PC-9 (cell line): ENCODE data around the gene MACROD2.

Experiments
- EZH2 ChIP-seq: fragments of 200-600 bp; sonication (generic); IDR thresholded peaks from 2 replicates; pipeline ENCODE4 v1.8.0; 2017; ENCODE audit warnings: antibody characterized with exemption, low read depth
- TF ChIP-seq, protein P1 (sequence below): fragments of 200-600 bp; sonication (generic); conservative IDR thresholded peaks from 2 replicates; pipeline ENCODE4 v1.6.1; 2017; ENCODE audit warnings: mixed run types, antibody characterized with exemption, mild to moderate bottlenecking, moderate library complexity

DNA sequence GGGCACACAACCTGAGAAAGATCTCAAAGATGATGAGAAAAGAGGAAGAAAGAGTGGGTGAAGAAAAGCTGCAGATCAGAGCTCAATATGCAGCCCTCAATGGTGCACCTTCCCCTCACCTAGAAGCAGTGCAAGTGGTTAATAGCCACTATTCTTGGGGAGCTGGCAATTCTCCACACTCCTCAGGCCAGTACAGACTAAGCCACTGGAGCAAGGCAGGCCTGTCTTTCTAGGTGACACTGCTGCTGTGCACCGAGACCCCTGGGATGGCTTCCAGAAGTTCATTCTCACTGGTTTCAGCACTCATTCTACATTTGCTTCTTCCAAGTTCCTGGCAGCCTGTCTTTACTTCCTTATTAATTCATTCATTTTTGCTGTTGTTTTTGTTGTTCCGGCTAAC is 1604.6 kb downstream of the MACROD2 start:
- TF ChIP-seq, protein P1, sequence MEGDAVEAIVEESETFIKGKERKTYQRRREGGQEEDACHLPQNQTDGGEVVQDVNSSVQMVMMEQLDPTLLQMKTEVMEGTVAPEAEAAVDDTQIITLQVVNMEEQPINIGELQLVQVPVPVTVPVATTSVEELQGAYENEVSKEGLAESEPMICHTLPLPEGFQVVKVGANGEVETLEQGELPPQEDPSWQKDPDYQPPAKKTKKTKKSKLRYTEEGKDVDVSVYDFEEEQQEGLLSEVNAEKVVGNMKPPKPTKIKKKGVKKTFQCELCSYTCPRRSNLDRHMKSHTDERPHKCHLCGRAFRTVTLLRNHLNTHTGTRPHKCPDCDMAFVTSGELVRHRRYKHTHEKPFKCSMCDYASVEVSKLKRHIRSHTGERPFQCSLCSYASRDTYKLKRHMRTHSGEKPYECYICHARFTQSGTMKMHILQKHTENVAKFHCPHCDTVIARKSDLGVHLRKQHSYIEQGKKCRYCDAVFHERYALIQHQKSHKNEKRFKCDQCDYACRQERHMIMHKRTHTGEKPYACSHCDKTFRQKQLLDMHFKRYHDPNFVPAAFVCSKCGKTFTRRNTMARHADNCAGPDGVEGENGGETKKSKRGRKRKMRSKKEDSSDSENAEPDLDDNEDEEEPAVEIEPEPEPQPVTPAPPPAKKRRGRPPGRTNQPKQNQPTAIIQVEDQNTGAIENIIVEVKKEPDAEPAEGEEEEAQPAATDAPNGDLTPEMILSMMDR, result no peak
- TF ChIP-seq EZH2, result no peak
